Measurements from ENCODE around the gene ZBTB24. TPM values are rescaled to one million over a fixed set of nuclear protein-coding genes. Genes with fewer than 3 reads are reported as not detected.

ZBTB24 gene
- polyA plus RNA-seq, 1 experiment, result 4.4 TPM

DNA sequence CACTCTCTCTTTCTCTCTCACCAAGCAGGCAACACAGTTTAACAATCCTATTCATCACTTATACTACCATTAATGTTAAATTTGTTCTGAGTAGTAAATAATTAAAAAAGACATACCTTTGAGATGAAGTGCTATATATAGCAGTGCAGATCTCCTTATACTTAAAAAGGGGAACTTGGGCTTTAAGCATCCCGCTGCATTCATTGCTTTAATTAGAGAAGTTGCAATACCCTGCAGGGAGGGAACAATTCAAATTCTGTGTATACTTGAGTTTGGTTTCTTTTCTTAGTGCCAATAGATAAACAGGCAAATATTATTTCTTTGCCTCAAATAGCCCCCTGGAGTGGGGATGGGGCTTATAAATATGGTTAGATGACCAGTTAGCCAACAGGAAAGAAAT lies 10.8 kb upstream of the ZBTB24 start:
- POLR2A ChIA-PET, result no interaction called here
- Histone ChIP-seq H3K4me3 (ENCODE audit: low read depth, low read length) (no peak overlapping the region), H3K27ac (ENCODE audit: low read depth, low read length) (no peak overlapping the region), H3K27me3 (ENCODE audit: control insufficient read depth, insufficient read depth, low read length) (peaks cover 11% of the 10 kb centered on the region), H3K9me3 (ENCODE audit: control insufficient read depth, insufficient read depth, low read length) (no peaks in the 10 kb centered on the region)
- TF ChIP-seq, protein P1, sequence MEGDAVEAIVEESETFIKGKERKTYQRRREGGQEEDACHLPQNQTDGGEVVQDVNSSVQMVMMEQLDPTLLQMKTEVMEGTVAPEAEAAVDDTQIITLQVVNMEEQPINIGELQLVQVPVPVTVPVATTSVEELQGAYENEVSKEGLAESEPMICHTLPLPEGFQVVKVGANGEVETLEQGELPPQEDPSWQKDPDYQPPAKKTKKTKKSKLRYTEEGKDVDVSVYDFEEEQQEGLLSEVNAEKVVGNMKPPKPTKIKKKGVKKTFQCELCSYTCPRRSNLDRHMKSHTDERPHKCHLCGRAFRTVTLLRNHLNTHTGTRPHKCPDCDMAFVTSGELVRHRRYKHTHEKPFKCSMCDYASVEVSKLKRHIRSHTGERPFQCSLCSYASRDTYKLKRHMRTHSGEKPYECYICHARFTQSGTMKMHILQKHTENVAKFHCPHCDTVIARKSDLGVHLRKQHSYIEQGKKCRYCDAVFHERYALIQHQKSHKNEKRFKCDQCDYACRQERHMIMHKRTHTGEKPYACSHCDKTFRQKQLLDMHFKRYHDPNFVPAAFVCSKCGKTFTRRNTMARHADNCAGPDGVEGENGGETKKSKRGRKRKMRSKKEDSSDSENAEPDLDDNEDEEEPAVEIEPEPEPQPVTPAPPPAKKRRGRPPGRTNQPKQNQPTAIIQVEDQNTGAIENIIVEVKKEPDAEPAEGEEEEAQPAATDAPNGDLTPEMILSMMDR (IDR thresholded peaks at IDR 0.05; ENCODE audit: low read depth, low read length), result no peak
- CTCF ChIA-PET, result no interaction called here
- no peak for DNase-seq (ENCODE audit: low read depth, low spot score)

DNA sequence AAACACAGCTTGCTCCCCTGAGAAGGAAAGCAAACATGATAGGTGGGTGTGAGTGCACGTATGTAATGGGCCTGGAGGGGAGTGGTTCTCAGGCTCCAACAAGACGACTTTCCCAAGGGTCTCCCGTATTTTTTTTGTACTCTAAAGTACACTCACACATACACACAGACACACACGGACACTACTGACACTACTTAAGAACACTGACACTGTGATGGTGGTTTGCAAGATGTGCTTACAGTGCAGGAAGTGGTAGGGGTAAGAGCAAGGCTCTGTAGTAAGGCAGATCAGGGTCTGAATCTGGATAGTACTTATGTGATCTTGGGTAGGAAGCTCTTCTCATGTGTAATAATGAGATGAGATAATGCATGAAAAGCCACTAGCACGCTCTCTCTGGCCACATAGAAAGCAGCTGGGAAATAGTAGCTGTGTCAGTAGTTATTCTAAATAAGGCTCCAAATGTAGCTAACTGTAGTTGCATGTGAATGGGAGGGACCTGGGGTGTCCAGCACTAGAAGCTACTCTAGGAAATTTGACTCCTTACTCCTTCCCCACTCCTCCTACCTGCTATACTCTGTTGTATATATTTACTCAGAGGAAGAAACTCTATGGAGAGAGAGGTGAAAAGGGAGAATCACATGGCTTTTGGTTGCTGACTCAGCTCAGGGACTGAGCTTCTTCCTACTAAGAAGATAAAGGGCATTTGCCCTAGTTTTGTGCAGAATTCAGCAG lies 8.4 kb upstream of the ZBTB24 start:
- peaks cover 14% of the 10 kb centered on the region for H3K27me3 ChIP-seq (ENCODE audit: control insufficient read depth, insufficient read depth, low read length)
- CTCF ChIA-PET, result interaction anchor here (0.7 kb wide), 1 partner anchor 11 kb away, joined by 6 read pairs; no protein-coding TSS in a partner anchor
- DNase-seq (ENCODE audit: low read depth, low spot score), result no peak
- no peaks in the 10 kb centered on the region for H3K9me3 ChIP-seq (ENCODE audit: control insufficient read depth, insufficient read depth, low read length)
- POLR2A ChIA-PET, result no interaction called here
- H3K4me3 ChIP-seq (ENCODE audit: low read depth, low read length), result no peak overlapping the region
- TF ChIP-seq, protein P1 (IDR thresholded peaks at IDR 0.05; ENCODE audit: low read depth, low read length), result no peak
- H3K27ac ChIP-seq (ENCODE audit: low read depth, low read length), result no peak overlapping the region

DNA sequence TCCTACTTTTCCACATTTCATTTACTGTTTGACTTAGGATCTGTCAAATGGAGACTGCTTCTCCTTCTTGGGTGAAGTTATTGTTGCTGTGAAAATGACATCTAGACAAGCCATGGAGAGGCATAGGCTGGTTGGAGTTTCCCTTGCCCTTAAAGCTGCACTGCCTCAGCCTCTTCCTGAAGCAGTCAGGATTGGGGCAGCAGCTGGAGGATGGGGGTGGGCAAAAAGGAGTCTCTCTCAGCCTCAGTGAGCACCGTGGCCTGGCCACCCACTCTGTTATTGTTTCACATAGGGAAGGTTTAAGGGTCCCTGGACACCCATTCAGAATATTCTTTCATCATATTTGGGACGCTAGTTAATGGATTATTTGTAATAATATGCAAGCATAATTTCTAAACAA lies 7.7 kb upstream of the ZBTB24 start:
- Histone ChIP-seq H3K27ac (ENCODE audit: low read depth, low read length) (no peak overlapping the region), H3K9me3 (ENCODE audit: control insufficient read depth, insufficient read depth, low read length) (no peaks in the 10 kb centered on the region), H3K27me3 (ENCODE audit: control insufficient read depth, insufficient read depth, low read length) (peaks cover 16% of the 10 kb centered on the region), H3K4me3 (ENCODE audit: low read depth, low read length) (no peak overlapping the region)
- CTCF ChIA-PET, result interaction anchor here (0.7 kb wide), 1 partner anchor 10 kb away, joined by 6 read pairs; no protein-coding TSS in a partner anchor
- DNase-seq (ENCODE audit: low read depth, low spot score), result no peak
- POLR2A ChIA-PET, result no interaction called here
- TF ChIP-seq, protein P1 (IDR thresholded peaks at IDR 0.05; ENCODE audit: low read depth, low read length), result no peak

DNA sequence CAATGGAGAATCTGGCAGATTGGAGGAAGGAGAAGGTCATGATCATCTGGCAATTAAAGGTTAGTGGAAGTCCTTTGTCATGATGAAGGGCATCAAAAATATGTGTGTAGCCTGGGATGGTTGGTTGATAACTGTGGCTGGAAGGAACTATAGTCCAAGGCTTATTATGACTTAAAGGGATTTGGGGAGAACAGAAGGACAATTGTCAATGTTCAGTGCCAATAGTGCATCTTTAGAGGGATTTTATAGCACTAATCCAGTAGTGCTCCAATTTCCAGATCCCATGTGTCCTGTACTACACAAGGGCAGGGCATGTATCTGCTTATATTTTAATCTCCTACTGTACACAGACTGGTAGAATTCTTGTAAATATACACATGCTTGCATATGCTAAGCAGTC lies 5.0 kb upstream of the ZBTB24 start:
- Histone ChIP-seq H3K27ac (ENCODE audit: low read depth, low read length) (no peak overlapping the region), H3K27me3 (ENCODE audit: control insufficient read depth, insufficient read depth, low read length) (peaks cover 15% of the 10 kb centered on the region), H3K4me3 (ENCODE audit: low read depth, low read length) (no peak overlapping the region), H3K9me3 (ENCODE audit: control insufficient read depth, insufficient read depth, low read length) (no peaks in the 10 kb centered on the region)
- TF ChIP-seq, protein P1 (IDR thresholded peaks at IDR 0.05; ENCODE audit: low read depth, low read length), result no peak
- POLR2A ChIA-PET, result no interaction called here
- no peak for DNase-seq (ENCODE audit: low read depth, low spot score)
- CTCF ChIA-PET, result no interaction called here

DNA sequence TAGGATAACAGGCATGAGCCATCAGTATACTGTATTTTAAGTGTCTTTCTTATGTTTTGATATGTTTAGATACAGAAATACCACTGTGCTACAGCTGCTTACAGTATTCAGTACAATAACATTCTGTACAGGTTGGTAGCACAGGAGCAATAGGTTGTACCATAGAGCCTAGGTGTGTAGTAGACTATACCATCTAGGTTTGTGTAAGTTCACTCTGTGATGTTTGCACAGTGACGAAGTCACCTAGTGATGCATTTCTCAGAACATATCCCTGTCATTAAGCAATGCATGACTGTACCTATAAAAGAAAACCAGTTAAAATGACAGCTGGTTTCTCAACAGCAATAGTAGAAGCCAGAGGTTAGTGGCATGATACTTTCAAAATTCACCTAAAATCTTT lies 3.0 kb upstream of the ZBTB24 start:
- no peak for DNase-seq (ENCODE audit: low read depth, low spot score)
- no peak overlapping the region for H3K27ac ChIP-seq (ENCODE audit: low read depth, low read length)
- H3K9me3 ChIP-seq (ENCODE audit: control insufficient read depth, insufficient read depth, low read length), result no peaks in the 10 kb centered on the region; the same call in 1 of the 2 replicates
- no peak overlapping the region for H3K4me3 ChIP-seq (ENCODE audit: low read depth, low read length)
- peaks cover 12% of the 10 kb centered on the region for H3K27me3 ChIP-seq (ENCODE audit: control insufficient read depth, insufficient read depth, low read length)
- POLR2A ChIA-PET, result no interaction called here
- CTCF ChIA-PET, result interaction anchor here (0.9 kb wide), 1 partner anchor 553 kb away, joined by 3 read pairs; no protein-coding TSS in a partner anchor
- TF ChIP-seq, protein P1 (IDR thresholded peaks at IDR 0.05; ENCODE audit: low read depth, low read length), result no peak
